ENCODE results near the gene ATP7A.

DNA sequence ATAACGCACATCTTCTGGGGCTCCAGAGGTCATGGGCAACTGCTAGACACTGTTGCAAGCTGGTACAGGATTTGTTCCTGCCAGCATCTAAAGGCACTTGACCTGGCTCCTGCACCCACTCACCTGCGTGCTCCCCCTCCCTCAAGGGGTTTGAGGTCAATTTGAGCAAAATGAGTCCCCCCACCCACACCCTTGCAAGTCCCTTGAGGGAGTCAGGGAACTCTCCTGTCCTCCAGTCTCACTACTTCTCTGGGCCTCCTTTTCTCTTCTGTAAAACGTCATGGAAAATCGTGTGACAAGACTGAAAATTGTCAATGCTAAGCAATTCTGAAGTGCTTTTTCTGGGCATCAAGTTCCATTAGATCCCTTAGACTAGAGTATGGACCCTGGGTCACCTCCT is 153.7 kb downstream of the ATP7A start:
- TF ChIP-seq, protein P1, sequence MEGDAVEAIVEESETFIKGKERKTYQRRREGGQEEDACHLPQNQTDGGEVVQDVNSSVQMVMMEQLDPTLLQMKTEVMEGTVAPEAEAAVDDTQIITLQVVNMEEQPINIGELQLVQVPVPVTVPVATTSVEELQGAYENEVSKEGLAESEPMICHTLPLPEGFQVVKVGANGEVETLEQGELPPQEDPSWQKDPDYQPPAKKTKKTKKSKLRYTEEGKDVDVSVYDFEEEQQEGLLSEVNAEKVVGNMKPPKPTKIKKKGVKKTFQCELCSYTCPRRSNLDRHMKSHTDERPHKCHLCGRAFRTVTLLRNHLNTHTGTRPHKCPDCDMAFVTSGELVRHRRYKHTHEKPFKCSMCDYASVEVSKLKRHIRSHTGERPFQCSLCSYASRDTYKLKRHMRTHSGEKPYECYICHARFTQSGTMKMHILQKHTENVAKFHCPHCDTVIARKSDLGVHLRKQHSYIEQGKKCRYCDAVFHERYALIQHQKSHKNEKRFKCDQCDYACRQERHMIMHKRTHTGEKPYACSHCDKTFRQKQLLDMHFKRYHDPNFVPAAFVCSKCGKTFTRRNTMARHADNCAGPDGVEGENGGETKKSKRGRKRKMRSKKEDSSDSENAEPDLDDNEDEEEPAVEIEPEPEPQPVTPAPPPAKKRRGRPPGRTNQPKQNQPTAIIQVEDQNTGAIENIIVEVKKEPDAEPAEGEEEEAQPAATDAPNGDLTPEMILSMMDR (conservative IDR thresholded peaks at IDR 0.05; ENCODE audit: low read length), result no peak
- no peak for TF ChIP-seq EZH2phosphoT487 (IDR thresholded peaks at IDR 0.05; ENCODE audit: borderline replicate concordance)
